GM12874 (cell line): Measurements from ENCODE around the gene BTBD16.

Source experiments
- CTCF ChIP-seq: IDR thresholded peaks from 2 replicates; pipeline ENCODE4 v1.5.1; 2011; ENCODE audit warnings: low read depth, mild to moderate bottlenecking, control low read depth, low read length, moderate library complexity; ENCODE audit not compliant: insufficient read depth

Gene BTBD16

GRCh38 chr10:122336332-122336731, 65.2 kb downstream of the BTBD16 start:
- no peak for TF ChIP-seq CTCF

GRCh38 chr10:122336961-122337360, 65.9 kb downstream of the BTBD16 start:
- no peak for TF ChIP-seq CTCF

DNA sequence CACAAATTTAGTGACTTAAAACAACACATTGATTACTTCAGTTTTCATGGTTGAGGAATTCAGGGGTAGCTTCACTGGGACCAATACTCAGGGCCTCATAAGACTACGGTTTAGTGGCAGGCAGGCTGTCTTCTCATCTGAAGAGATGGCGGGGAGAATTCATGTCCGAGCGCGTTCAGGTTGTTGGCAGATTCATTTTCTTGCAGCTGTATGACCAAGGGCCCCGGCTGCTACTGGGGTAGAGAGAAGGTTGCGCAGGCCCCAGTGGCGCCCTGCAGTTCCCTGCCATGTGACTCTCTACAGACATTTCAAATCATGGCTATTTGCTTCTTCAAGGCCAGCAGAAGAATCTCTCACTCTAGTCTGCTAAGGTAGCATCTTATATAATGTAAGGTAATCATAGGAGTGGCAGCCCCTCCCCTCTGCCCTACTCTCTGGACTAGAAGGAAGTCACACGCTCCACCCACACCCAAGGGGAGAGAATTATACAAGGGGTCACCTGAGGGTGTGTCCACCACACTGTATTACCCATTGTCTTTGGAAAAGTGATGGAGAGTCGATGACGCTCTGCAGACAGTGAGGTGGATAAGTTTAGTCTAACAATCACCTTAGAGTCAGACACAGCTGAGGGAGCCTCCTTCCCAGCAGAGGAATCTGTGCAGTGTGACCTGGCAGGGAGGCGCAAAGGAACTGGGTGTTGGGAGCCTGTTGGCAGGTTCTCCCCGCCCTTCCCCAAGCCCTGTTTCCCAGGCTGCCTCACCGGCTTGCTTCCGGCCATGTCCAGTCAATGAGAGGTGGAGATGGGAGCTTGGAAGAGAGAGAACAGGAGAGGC, 67.7 kb downstream of the BTBD16 start:
- TF ChIP-seq CTCF, result no peak

DNA sequence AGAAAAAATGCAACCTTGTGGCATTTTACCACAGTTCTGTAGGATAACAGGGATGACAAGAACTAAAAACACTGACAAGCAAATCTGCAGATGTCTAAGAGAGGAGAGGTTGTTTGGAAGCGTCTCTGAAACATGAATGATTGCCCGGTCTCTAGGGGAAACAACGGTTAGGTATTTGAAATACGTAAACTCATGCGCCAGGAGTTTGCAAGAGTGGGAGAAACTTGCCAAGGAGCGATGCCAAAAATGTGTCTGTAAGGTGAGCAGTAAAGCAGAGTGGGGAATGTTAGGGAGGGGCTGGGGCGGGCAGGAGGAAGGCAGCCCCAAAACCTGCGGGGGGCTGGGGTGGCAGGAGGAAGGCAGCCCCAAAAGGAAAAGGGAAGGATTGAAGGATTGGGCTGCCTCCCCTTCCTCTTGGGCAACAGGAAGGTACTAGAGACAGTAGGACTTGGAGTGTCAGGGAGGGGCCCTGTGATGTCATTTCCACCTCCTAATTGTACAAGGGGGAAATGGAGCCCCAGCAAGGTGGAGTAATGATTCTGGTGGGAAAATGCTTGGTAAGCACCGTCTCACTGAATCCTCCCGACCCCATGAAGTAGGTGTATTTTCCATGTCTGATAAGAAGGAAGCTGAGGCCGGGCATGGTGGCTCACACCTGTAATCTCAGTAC, 70.2 kb downstream of the BTBD16 start:
- no peak for TF ChIP-seq CTCF

DNA sequence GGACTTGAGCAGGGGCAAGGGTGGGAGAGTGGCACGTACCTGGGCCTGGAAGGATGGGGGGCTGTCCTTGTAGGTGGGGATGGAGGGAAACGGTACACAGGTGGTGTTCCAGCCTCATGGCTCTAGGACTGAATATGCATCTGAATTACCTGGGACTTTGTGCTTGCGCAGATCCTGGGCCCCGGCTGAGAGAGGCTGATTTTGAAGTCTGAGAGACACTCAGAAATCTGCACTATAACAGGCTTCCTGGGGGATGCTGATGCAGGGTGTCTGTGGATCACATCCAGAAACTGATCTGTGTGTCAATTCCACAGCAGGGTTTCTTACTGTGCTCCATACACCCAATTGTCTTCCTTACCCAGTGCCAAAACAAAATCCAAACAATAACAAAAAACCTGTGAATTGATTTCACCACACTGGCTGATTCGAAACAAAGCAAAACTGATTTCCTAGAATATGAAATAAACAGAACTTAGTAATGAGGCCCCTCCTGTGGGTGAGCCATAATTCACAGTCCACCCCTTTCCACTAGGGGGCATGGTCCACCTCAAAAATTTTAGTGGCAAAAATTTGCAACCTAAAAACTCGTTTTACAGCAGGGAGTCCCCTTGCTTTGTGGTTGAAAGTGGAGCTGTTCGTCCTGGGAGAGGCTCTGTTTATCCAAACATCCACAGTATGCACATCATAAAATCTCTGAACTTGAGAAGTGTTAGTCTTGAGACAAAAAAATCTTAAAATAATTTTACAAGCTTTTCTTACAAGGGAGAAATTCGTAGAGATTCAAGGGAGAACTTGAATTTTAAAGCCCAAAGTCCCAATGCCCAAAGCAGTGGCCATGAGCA, 71.4 kb downstream of the BTBD16 start:
- TF ChIP-seq CTCF, result peak; percentile 57; the same call in 1 of the 2 replicates

DNA sequence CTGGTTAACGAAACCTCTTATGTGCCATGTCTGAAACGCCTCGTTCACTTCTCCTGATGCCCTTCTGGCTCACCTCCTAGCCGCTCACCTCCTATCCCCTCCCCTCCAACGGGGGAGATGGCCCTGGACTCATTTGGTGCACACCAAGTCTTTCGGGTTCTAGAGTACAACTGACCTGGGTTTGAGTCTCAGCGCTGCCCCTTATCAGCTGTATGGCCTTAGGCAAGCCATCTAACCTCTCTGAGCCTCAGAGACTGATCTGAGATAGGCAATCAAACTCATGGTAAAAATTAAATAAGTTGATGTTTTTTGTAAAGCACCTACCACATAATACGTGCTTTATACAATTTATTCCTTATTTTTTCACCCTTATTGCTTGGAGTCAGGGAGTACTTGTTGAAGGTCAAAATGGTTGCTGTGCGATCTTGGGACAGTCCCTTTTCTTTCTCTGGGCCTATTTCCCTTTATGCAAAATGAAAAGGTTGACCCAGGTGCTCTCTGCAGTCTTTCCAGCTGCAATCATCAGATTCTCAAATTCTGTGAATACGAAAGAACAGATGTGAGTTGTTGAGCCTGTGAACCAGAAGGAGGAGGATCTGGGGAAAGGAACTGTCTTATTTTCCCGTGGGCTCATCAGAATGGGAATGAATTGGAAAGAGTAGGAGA, 72.2 kb downstream of the BTBD16 start:
- no peak for TF ChIP-seq CTCF
